Activated naive CD4-positive, alpha-beta T cell treated with anti-CD3 and anti-CD28 coated beads, Interleukin-2, amount 10 ng/mL, durations not matched to agents 7 days and 5 days (primary cell): ENCODE data around the gene AKR1C4.
"Not testable (repeated sequence)": the region's sequence is repeated elsewhere in the genome, so short reads cannot be mapped to it uniquely, and the experiment has no call there.

ENCODE experiments used
- CTCF ChIA-PET: fragments of 350-600 bp; sonication (Branson Sonifier 250); formaldehyde crosslinking; loops from one replicate; lab custom pipeline; 2021; ENCODE audit warnings: antibody characterized with exemption; lab: Charles Lee
- DNase-seq: peaks from one replicate; pipeline ENCODE4 v3.0.0-alpha.2; 2020
- H3K27ac Mint-ChIP-seq: one replicate; pipeline ENCODE4 v1.8.0; 2021; ENCODE audit warnings: mild to moderate bottlenecking, moderate library complexity, mixed read lengths
- H3K27me3 Mint-ChIP-seq: one replicate; pipeline ENCODE4 v1.8.0; 2021; ENCODE audit warnings: mild to moderate bottlenecking, mixed read lengths
- H3K36me3 Mint-ChIP-seq: one replicate; pipeline ENCODE4 v1.8.0; 2021; ENCODE audit warnings: mixed read lengths
- H3K4me1 Mint-ChIP-seq: one replicate; pipeline ENCODE4 v1.8.0; 2021; ENCODE audit warnings: mixed read lengths
- H3K4me3 Mint-ChIP-seq: one replicate; pipeline ENCODE4 v1.8.0; 2021; ENCODE audit warnings: mild to moderate bottlenecking, moderate library complexity, mixed read lengths
- H3K9me3 Mint-ChIP-seq: one replicate; pipeline ENCODE4 v1.8.0; 2021; ENCODE audit warnings: mixed read lengths

AKR1C4 gene

DNA sequence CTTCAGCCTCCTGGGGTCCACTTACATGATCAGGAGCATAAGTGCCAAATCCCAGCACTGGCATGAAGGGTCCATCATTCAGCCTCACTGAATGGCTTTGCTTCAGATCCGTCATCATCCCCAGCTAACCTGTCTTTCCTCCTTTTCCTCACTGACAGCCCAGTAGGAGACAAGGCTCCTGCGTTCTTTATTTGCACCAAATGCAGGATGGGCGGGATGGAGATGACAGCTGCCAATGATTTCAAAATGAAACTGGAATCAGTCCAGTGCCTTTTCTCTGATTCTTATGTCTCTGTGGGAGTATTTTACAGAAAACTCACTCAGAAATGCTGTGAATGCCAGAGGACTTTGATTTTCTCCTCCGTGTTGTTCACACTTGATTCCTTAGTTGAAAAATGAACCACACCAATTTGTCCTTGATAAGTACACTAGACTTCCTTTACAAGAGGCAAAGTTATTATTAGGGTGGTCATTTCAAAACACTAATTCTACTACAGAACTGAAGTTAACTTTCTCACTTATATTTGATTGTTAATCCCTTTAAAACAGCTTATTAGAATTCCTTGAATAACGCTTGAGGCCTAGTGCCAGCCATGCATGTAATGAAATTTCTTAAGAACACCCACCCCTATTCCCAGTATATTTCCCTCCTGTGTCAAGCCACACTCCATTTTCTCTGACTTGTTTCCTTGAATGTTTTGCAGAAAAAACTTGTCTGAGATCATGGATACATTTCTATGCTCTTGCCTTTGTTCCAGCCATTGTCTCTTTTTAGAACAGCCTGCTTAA lies 11.5 kb upstream of the AKR1C4 start, which contains the start of gene AKR1C8:
Gene AKR1C8, minus strand, starts transcription at position 164 of the 789 bp plus-strand sequence. Its CDS starts 46 bp downstream, at position 118.
- no peak for DNase-seq
- CTCF ChIA-PET, result no interaction called here
- H3K27me3 Mint-ChIP-seq, result no peaks in the 10 kb centered on the region
- no peak within 1 kb of the TSS for H3K4me3 Mint-ChIP-seq
- H3K36me3 Mint-ChIP-seq, result no peaks in the 10 kb centered on the region
- H3K9me3 Mint-ChIP-seq, result no peaks in the 10 kb centered on the region
- no peak within 1 kb of the TSS for H3K27ac Mint-ChIP-seq
- no peaks in the 10 kb centered on the region for H3K4me1 Mint-ChIP-seq

DNA sequence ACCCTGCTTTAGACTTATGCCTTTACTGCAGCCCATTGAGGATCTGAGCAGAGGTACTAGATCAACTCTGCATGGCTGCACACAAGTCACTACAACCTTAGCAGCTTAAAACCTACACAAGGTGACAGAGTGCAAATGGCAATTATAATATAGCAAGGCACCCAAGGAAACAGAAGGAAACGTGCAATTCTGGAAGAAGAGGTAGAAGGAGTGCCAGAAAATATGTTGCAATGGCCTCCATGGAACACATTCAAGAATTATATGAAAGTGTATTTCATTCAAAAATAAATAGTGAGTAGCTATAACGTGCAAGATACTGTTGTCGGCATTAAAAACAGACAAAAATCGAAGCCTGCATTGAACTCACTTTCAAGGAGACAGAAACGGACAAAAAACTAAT lies 8.8 kb upstream of the AKR1C4 start:
- no peaks in the 10 kb centered on the region for H3K9me3 Mint-ChIP-seq
- CTCF ChIA-PET, result no interaction called here

GRCh38 chr10:5188358-5188757 lies 8.3 kb upstream of the AKR1C4 start:
- no peak overlapping the region for H3K4me3 Mint-ChIP-seq
- H3K4me1 Mint-ChIP-seq, result no peaks in the 10 kb centered on the region
- no peaks in the 10 kb centered on the region for H3K27me3 Mint-ChIP-seq
- no peaks in the 10 kb centered on the region for H3K36me3 Mint-ChIP-seq
- no peaks in the 10 kb centered on the region for H3K9me3 Mint-ChIP-seq
- DNase-seq, result no peak
- CTCF ChIA-PET, result no interaction called here
- no peak overlapping the region for H3K27ac Mint-ChIP-seq

More for the DNA sequence above, 8.8 kb upstream of the AKR1C4 start:
- H3K27me3 Mint-ChIP-seq, result no peaks in the 10 kb centered on the region
- no peaks in the 10 kb centered on the region for H3K36me3 Mint-ChIP-seq
- no peak overlapping the region for H3K4me3 Mint-ChIP-seq
- DNase-seq, result no peak
- no peaks in the 10 kb centered on the region for H3K4me1 Mint-ChIP-seq
- H3K27ac Mint-ChIP-seq, result no peak overlapping the region

DNA sequence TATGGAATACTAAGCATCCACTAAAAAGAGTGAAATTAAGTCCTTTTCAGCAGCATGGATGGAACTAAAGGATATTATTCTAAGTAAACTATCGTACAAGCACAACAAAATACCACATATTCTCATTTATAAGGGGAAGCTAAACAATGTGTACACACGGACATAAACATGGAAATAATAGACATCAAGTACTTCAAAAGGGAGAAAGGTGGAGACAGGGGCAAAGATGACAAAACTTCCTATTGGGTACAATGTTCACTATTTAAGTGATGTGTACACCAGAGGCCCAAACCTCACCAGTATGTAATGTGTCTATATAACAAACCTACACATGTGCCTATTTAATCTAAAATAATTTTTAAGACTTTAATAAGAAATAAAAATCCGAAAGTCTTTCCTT lies 2.2 kb upstream of the AKR1C4 start:
- no peaks in the 10 kb centered on the region for H3K36me3 Mint-ChIP-seq
- H3K27ac Mint-ChIP-seq, result no peak overlapping the region
- H3K27me3 Mint-ChIP-seq, result peaks cover 3% of the 10 kb centered on the region
- CTCF ChIA-PET, result interaction anchor here (0.7 kb wide), 1 partner anchor 24 kb away, joined by 3 read pairs; no protein-coding TSS in a partner anchor
- peaks cover 4% of the 10 kb centered on the region for H3K9me3 Mint-ChIP-seq
- no peak for DNase-seq
- H3K4me3 Mint-ChIP-seq, result no peak overlapping the region
- H3K4me1 Mint-ChIP-seq, result no peaks in the 10 kb centered on the region

DNA sequence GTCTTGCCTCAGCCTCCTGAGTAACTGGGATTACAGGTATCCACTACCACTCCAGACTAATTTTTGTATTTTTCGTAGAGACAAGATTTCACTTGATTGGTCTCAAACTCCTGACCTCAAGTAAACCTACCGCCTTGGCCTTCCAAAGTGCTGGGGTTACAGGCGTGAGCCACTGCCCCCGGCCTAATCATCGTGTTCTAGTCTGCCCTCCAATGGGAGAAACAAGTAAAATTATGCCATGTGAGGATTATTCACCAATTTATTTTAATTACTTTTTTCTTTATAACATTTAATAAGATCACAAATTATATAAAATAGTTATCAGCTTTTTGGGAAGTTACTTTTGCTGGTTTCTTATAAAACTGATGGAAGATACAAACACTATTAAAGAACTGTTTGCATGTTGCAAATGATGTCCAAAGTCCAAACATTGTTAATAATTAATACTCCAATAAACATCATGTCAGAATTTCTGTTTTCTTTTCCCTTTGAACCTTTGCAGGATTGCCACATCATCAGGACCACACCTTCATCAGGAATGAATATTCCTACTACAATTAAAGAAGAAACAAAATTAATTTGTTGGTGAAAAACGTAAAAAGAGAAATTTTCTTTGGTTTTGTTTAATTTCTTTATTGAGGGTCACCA lies 786 bp upstream of the AKR1C4 start:
- Mint-ChIP-seq H3K36me3 (no peaks in the 10 kb centered on the region), H3K27me3 (peaks cover 3% of the 10 kb centered on the region), H3K27ac (no peak overlapping the region), H3K4me3 (no peak overlapping the region), H3K9me3 (peaks cover 6% of the 10 kb centered on the region), H3K4me1 (no peaks in the 10 kb centered on the region)
- no peak for DNase-seq
- CTCF ChIA-PET, result no interaction called here

DNA sequence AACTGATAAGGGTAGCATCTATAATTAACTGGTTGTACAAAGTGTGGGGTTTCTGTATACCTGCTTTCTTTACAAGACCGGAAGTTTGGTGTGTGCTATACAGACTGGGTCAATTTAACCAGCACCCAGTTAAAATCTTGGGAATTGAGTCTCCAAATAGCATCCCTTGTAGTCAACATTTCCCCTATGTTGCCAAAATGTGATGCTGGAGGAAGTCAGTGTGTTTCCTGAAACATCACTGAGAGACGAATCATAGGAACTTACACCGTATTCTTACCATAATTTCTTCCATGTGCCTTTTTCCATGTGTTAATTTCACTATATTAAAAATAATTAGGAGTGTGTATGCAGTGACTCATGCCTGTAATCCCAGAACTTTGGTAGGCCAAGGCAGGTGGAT lies 1.7 kb downstream of the AKR1C4 start:
- DNase-seq, result no peak
- CTCF ChIA-PET, result no interaction called here

GRCh38 chr10:5199398-5199797 lies 2.8 kb downstream of the AKR1C4 start:
- H3K36me3 Mint-ChIP-seq, result peaks cover 1% of the 10 kb centered on the region
- H3K4me3 Mint-ChIP-seq, result no peak overlapping the region

More for the DNA sequence above, 1.7 kb downstream of the AKR1C4 start:
- Mint-ChIP-seq H3K9me3 (peaks cover 6% of the 10 kb centered on the region), H3K27me3 (peaks cover 6% of the 10 kb centered on the region), H3K27ac (no peak overlapping the region), H3K36me3 (no peaks in the 10 kb centered on the region), H3K4me3 (no peak overlapping the region), H3K4me1 (no peaks in the 10 kb centered on the region)

DNA sequence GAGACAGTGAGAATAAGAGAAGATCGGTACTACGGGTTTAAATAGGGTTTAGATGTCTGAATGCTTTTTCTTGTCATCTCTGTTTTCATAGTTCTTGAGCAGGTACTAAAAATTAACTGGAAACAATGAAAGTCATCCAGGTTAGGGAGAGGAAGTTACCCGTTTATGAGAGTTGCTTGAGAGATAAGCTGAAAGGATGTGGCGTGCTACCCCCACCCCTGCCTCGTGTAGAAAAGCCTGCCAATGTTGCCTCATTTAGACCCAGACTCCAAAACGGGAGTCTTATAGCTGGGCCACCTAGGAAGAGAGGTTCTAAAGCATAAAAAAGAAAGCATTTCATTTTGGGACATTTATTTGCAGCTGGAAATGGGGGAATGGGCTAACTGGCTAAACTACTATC lies 10.2 kb downstream of the AKR1C4 start:
- CTCF ChIA-PET, result no interaction called here
- Mint-ChIP-seq H3K36me3 (peaks cover 4% of the 10 kb centered on the region), H3K4me3 (no peak overlapping the region), H3K4me1 (peaks cover 14% of the 10 kb centered on the region), H3K27me3 (peaks cover 4% of the 10 kb centered on the region), H3K27ac (no peak overlapping the region), H3K9me3 (peaks cover 5% of the 10 kb centered on the region)
- peak; percentile 31 for DNase-seq

More at GRCh38 chr10:5199398-5199797, 2.8 kb downstream of the AKR1C4 start:
- DNase-seq, result no peak
- H3K27ac Mint-ChIP-seq, result no peak overlapping the region
- H3K9me3 Mint-ChIP-seq, result peaks cover 6% of the 10 kb centered on the region
- CTCF ChIA-PET, result no interaction called here
- H3K27me3 Mint-ChIP-seq, result peaks cover 7% of the 10 kb centered on the region
- no peaks in the 10 kb centered on the region for H3K4me1 Mint-ChIP-seq

GRCh38 chr10:5209776-5210175 lies 13.1 kb downstream of the AKR1C4 start:
- not testable (repeated sequence) for H3K27me3 Mint-ChIP-seq, H3K4me3 Mint-ChIP-seq
- peaks cover 14% of the 10 kb centered on the region for H3K4me1 Mint-ChIP-seq

GRCh38 chr10:5210261-5210660 lies 13.6 kb downstream of the AKR1C4 start:
- peaks cover 14% of the 10 kb centered on the region for H3K4me1 Mint-ChIP-seq
- not testable (repeated sequence) for H3K4me3 Mint-ChIP-seq, H3K27ac Mint-ChIP-seq, H3K27me3 Mint-ChIP-seq, H3K9me3 Mint-ChIP-seq, H3K36me3 Mint-ChIP-seq
- DNase-seq, result peak; percentile 22
- CTCF ChIA-PET, result interaction anchor here (0.6 to 1.4 kb wide), 5 partner anchors 10 to 361 kb away, joined by 3 to 6 read pairs (median 5); no protein-coding TSS in a partner anchor

More at GRCh38 chr10:5209776-5210175, 13.1 kb downstream of the AKR1C4 start:
- not testable (repeated sequence) for H3K36me3 Mint-ChIP-seq, DNase-seq, H3K9me3 Mint-ChIP-seq, H3K27ac Mint-ChIP-seq
- CTCF ChIA-PET, result interaction anchor here (0.6 to 1.4 kb wide), 5 partner anchors 9 to 360 kb away, joined by 3 to 6 read pairs (median 5); no protein-coding TSS in a partner anchor

GRCh38 chr10:5211696-5212536 lies 15.3 kb downstream of the AKR1C4 start:
- Mint-ChIP-seq H3K4me3 (no peak overlapping the region), H3K9me3 (peaks cover 6% of the 10 kb centered on the region), H3K27ac (no peak overlapping the region), H3K36me3 (no peaks in the 10 kb centered on the region), H3K27me3 (no peaks in the 10 kb centered on the region), H3K4me1 (peaks cover 7% of the 10 kb centered on the region)
- CTCF ChIA-PET, result no interaction called here
- no peak for DNase-seq

- Mint-ChIP-seq H3K36me3 (no peaks in the 10 kb centered on the region), H3K27ac (no peak overlapping the region), H3K9me3 (peaks cover 2% of the 10 kb centered on the region), H3K4me3 (no peak overlapping the region), H3K27me3 (no peaks in the 10 kb centered on the region), H3K4me1 (no peaks in the 10 kb centered on the region)
- CTCF ChIA-PET, result no interaction called here
- DNase-seq, result no peak
Observed at GRCh38 chr10:5216801-5217200, 20.2 kb downstream of the AKR1C4 start.

DNA sequence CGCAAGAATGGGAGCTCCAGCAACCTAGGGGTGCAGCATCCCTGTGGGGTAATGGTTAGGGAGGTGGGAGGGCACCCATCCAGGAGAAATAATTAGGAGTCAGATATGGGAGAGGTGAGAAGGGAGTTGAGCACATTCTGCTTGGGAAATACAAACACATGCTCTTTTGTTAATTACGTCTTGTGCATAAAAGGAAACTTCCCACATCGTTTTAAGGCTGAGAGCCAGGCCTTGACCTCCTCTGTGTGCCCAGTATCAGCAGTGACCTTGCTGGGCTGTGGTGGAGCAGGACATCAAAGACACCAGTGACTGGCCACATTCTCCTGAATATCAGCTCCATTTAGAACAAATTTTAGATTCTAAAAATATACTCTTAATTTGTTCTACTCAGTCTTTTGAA lies 22.6 kb downstream of the AKR1C4 start:
- Mint-ChIP-seq H3K27ac (no peak overlapping the region), H3K4me3 (no peak overlapping the region), H3K4me1 (peaks cover 3% of the 10 kb centered on the region), H3K9me3 (peaks cover 6% of the 10 kb centered on the region), H3K36me3 (peaks cover 3% of the 10 kb centered on the region), H3K27me3 (no peaks in the 10 kb centered on the region)
- CTCF ChIA-PET, result interaction anchor here (1.1 kb wide), 2 partner anchors 10 to 25 kb away, joined by 3 read pairs; no protein-coding TSS in a partner anchor
- no peak for DNase-seq

- DNase-seq, H3K36me3 Mint-ChIP-seq, H3K27ac Mint-ChIP-seq, H3K4me1 Mint-ChIP-seq, H3K4me3 Mint-ChIP-seq, H3K9me3 Mint-ChIP-seq, CTCF ChIA-PET, H3K27me3 Mint-ChIP-seq: not testable (repeated sequence)
Observed at GRCh38 chr10:5222942-5223341, 26.3 kb downstream of the AKR1C4 start.
